Kidney (tissue), 22 donors: ENCODE results near the gene CLEC2B. TPM values are rescaled to one million over a fixed set of nuclear protein-coding genes. Genes with fewer than 3 reads are reported as not detected.

Experiments used
- DNase-seq, 5 donors: peaks; one replicate each; pipeline ENCODE4 v3.0.0-alpha.2; 2013 to 2020
- FAIRE-seq: peaks from 2 replicates; lab custom pipeline; 2012; peaks lifted over from hg19 to GRCh38; lab: Jason Lieb, UNC
- H3K27ac ChIP-seq, 2 donors: one replicate each; pipeline ENCODE4 v1.7.0; 2013; ENCODE audit warnings: low read depth in 2 of 2, low read length in 2 of 2, inconsistent platforms in 1 of 2
- H3K27me3 ChIP-seq: one replicate; pipeline ENCODE4 v1.7.1; 2013; ENCODE audit warnings: low read length, inconsistent platforms; ENCODE audit not compliant: control insufficient read depth, insufficient read depth
- H3K36me3 ChIP-seq, 3 donors: one replicate each; pipeline versions ENCODE4 v1.7.0 to v1.7.1; 2013; ENCODE audit warnings: low read length in 3 of 3, control low read depth in 1 of 3, inconsistent platforms in 1 of 3; ENCODE audit not compliant: insufficient read depth in 3 of 3, control insufficient read depth in 2 of 3
- H3K4me1 ChIP-seq, 3 donors: one replicate each; pipeline versions ENCODE4 v1.7.0 to v1.7.1; 2013; ENCODE audit warnings: low read length in 3 of 3, inconsistent platforms in 1 of 3, low read depth in 1 of 3; ENCODE audit not compliant: control insufficient read depth in 2 of 3, insufficient read depth in 2 of 3
- H3K4me3 ChIP-seq, 3 donors: one replicate each; pipeline versions ENCODE4 v1.7.0 to v1.8.1; 2013; ENCODE audit warnings: low read length in 3 of 3, control low read depth in 1 of 3, inconsistent platforms in 1 of 3
- H3K9ac ChIP-seq, 3 donors: one replicate each; pipeline versions ENCODE4 v1.7.0 to v1.7.1; 2013; ENCODE audit warnings: low read length in 3 of 3, control low read depth in 1 of 3, inconsistent platforms in 1 of 3
- H3K9me3 ChIP-seq, 3 donors: one replicate each; pipeline versions ENCODE4 v1.7.0 to v1.7.1; 2013; ENCODE audit warnings: low read length in 3 of 3, control low read depth in 1 of 3, inconsistent platforms in 1 of 3; ENCODE audit not compliant: control insufficient read depth in 2 of 3, insufficient read depth in 1 of 3
- intact Hi-C: fragments of 100-400 bp; cut with DNase I; formaldehyde crosslinking; loops from one replicate; pipeline ENCODE4 v1.11.1; 2022
- long read RNA-seq, 10 donors: library from polyadenylated mRNA in 1 of 10; unstranded in 1 of 10; transcript quantifications; one replicate each; pipeline ENCODE4 v2.0.0 and lab custom pipeline, GENCODE V29; 2021 to 2026
- polyA plus RNA-seq: library from polyadenylated mRNA; stranded (reverse); fragments of 350-450 nt; fragmentation: Illumina TruSeq; extraction: RNeasy Lipid Tissue Mini Kit (QIAGEN cat#74804); gene quantifications from one replicate; pipeline ENCODE4 v1.2.3, GENCODE V29; 2014; ENCODE audit warnings: low read depth, low replicate concordance; ENCODE audit not compliant: insufficient read depth
- total RNA-seq: library from RNA; stranded (reverse); fragmentation: NEBNext Ultra II Directional; extraction: Animal tissue kit (Norgen Biotek cat#: 25700); gene quantifications from one replicate; pipeline ENCODE4 v1.2.1, GENCODE V29; 2021
- TF ChIP-seq, protein P1 (sequence below): IDR thresholded peaks from 3 replicates; pipeline ENCODE4 v1.5.1; 2012; ENCODE audit warnings: mild to moderate bottlenecking, moderate library complexity, borderline replicate concordance; ENCODE audit not compliant: insufficient read depth; ENCODE audit errors: extremely low read depth
- donor health status: control.
- donor health status: control.
- donor health status: control.
- donor health status: control.
- donor health status: control.
- donor health status: DM: yes; HTN: yes; CAD: no.
- donor health status: Normal renal cell carcinoma (clear cell type).

CLEC2B gene
- total RNA-seq (11.8 TPM), polyA plus RNA-seq (7.0 TPM)
- long read RNA-seq, donor 1 = 0 reads
- long read RNA-seq, donor 2, partial matches to known transcripts = 0 of 2 reads
- long read RNA-seq, donor 2, other reads (novel, unspliced or antisense) = 0 of 2 reads
- long read RNA-seq, donor 3, partial matches to known transcripts = 0 of 4 reads
- long read RNA-seq, donor 3, other reads (novel, unspliced or antisense) = 0 of 4 reads
- long read RNA-seq, donor 4, partial matches to known transcripts = 0 of 3 reads
- long read RNA-seq, donor 4, other reads (novel, unspliced or antisense) = 0 of 3 reads
- long read RNA-seq, donor 5 = 0 reads
- long read RNA-seq, donor 6, transcript CLEC2B-201 (5 exons, 1,700 nt) = major isoform, 6 of 6 reads
- long read RNA-seq, donor 6, partial matches to known transcripts = 0 of 6 reads
- long read RNA-seq, donor 6, other reads (novel, unspliced or antisense) = 0 of 6 reads
- long read RNA-seq, donor 7, partial matches to known transcripts = 0 of 7 reads
- long read RNA-seq, donor 7, other reads (novel, unspliced or antisense) = 0 of 7 reads
- long read RNA-seq, donor 8, partial matches to known transcripts = 0 of 5 reads
- long read RNA-seq, donor 8, other reads (novel, unspliced or antisense) = 0 of 5 reads
- long read RNA-seq, donor 9, partial matches to known transcripts = 0 of 4 reads
- long read RNA-seq, donor 9, other reads (novel, unspliced or antisense) = 0 of 4 reads
- long read RNA-seq, donor 10 = 0 reads

- Histone ChIP-seq H3K27ac (peak within 1 kb of the TSS; percentile 40 to 84), H3K9me3 (no peaks in the 10 kb centered on the region), H3K9ac (peak within 1 kb of the TSS; percentile 9 to 57 (median 55)), H3K4me1 (no peaks in the 10 kb centered on the region), H3K36me3 (no peaks in the 10 kb centered on the region), H3K4me3 (peak within 1 kb of the TSS; percentile 38 to 69 (median 48)), H3K27me3 (no peaks in the 10 kb centered on the region)
- peak in 2 of 5 donors; percentile 9 to 19 for DNase-seq
- intact Hi-C loops = no loop called here
- TF ChIP-seq, protein P1, sequence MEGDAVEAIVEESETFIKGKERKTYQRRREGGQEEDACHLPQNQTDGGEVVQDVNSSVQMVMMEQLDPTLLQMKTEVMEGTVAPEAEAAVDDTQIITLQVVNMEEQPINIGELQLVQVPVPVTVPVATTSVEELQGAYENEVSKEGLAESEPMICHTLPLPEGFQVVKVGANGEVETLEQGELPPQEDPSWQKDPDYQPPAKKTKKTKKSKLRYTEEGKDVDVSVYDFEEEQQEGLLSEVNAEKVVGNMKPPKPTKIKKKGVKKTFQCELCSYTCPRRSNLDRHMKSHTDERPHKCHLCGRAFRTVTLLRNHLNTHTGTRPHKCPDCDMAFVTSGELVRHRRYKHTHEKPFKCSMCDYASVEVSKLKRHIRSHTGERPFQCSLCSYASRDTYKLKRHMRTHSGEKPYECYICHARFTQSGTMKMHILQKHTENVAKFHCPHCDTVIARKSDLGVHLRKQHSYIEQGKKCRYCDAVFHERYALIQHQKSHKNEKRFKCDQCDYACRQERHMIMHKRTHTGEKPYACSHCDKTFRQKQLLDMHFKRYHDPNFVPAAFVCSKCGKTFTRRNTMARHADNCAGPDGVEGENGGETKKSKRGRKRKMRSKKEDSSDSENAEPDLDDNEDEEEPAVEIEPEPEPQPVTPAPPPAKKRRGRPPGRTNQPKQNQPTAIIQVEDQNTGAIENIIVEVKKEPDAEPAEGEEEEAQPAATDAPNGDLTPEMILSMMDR = no peak
- peak; percentile 89 for FAIRE-seq
Measured at GRCh38 chr12:9869307-9870161, at the start of gene CLEC2B. Gene CLEC2B (minus strand): TSS chr12:9869354.

DNA sequence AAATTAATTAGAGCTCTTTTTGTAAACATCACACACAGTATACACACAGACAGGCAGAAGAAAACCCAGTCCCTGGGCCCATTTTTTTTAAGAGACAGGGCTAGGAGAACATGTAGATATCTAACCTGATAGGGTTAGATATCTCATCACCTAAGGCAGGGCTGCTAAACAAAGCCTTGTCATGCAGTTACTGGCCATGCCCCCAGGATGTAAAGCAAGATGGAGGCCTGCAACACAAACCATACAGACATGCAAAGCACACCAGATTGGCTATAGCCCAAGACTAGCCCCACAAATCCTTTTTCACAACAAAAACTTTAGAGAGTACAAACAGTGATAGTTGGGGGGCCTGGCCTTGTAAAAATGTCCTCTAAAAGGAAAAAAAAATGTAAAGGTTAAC lies 42.6 kb upstream of the CLEC2B start:
- no peak for DNase-seq
- intact Hi-C loops = no loop called here
- Histone ChIP-seq H3K9me3 (peaks cover 0 to 14% (median 0%) of the 10 kb centered on the region in 3 donors), H3K9ac (no peak overlapping the region), H3K36me3 (no peaks in the 10 kb centered on the region), H3K27me3 (no peaks in the 10 kb centered on the region), H3K4me3 (no peak overlapping the region), H3K27ac (no peak overlapping the region), H3K4me1 (no peaks in the 10 kb centered on the region)
- TF ChIP-seq, protein P1 = no peak
- FAIRE-seq = no peak

- no peak for FAIRE-seq
- Histone ChIP-seq H3K4me1 (no peaks in the 10 kb centered on the region), H3K36me3 (no peaks in the 10 kb centered on the region), H3K27me3 (no peaks in the 10 kb centered on the region), H3K27ac (no peak overlapping the region), H3K9ac (no peak overlapping the region), H3K9me3 (peaks cover 0 to 14% (median 0%) of the 10 kb centered on the region in 3 donors), H3K4me3 (no peak overlapping the region)
- intact Hi-C loops = no loop called here
- TF ChIP-seq, protein P1 = no peak
- DNase-seq = no peak
Measured at GRCh38 chr12:9910716-9911421, 41.7 kb upstream of the CLEC2B start.
